ENCODE data around the gene KLK13.

- TF ChIP-seq CTCF (IDR thresholded peaks at IDR 0.05) = no peak
- TF ChIP-seq MXI1 (IDR thresholded peaks at IDR 0.05; ENCODE audit: low read depth, low read length) = no peak
- no peak for TF ChIP-seq ZBTB33 (IDR thresholded peaks at IDR 0.05; ENCODE audit: borderline replicate concordance, low read depth)
- TF ChIP-seq YY1 (IDR thresholded peaks at IDR 0.05; ENCODE audit: low read depth) = no peak
These were observed 38.4 kb downstream of the KLK13 start, which contains the start of gene KLK11 for GRCh38 chr19:51026554-51026831.

Measured in SK-N-SH (cell line).